Measurements from ENCODE around the gene CALCOCO2.

DNA sequence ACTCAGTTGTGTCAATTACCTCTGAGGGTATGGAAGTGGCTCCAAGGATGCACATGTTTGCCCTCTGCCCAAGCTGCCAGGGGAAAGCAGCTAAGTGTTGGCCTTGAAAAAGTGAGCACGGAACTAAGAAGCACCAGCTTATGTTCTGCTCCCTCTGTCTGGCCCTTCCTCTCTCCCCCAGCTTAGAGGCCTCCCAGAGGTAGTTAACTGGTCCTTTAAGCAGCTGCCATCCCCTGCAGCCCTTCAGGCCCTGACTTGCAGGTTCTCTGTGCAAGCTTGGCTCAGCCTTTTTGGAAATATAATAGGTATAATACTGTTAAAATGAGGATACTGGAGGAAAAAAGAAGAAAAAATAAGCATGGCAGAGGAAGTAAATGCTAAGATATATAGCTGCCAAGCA lies 70.4 kb downstream of the CALCOCO2 start:
- TF ChIP-seq, protein P1, sequence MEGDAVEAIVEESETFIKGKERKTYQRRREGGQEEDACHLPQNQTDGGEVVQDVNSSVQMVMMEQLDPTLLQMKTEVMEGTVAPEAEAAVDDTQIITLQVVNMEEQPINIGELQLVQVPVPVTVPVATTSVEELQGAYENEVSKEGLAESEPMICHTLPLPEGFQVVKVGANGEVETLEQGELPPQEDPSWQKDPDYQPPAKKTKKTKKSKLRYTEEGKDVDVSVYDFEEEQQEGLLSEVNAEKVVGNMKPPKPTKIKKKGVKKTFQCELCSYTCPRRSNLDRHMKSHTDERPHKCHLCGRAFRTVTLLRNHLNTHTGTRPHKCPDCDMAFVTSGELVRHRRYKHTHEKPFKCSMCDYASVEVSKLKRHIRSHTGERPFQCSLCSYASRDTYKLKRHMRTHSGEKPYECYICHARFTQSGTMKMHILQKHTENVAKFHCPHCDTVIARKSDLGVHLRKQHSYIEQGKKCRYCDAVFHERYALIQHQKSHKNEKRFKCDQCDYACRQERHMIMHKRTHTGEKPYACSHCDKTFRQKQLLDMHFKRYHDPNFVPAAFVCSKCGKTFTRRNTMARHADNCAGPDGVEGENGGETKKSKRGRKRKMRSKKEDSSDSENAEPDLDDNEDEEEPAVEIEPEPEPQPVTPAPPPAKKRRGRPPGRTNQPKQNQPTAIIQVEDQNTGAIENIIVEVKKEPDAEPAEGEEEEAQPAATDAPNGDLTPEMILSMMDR (IDR thresholded peaks at IDR 0.05; ENCODE audit: poor library complexity, severe bottlenecking), result no peak
- TF ChIP-seq RAD21 (conservative IDR thresholded peaks at IDR 0.05), result no peak
- no peak for TF ChIP-seq EP300 (conservative IDR thresholded peaks at IDR 0.05; ENCODE audit: poor library complexity, severe bottlenecking)
- no peak for TF ChIP-seq TAF1 (IDR thresholded peaks at IDR 0.05; ENCODE audit: low read depth)
- no peak for TF ChIP-seq EZH2 (IDR thresholded peaks at IDR 0.05; ENCODE audit: borderline replicate concordance, insufficient read depth, low read length, poor library complexity, severe bottlenecking)
- TF ChIP-seq POLR2AphosphoS5 (IDR thresholded peaks at IDR 0.05), result no peak
- TF ChIP-seq SMC3 (conservative IDR thresholded peaks at IDR 0.05; ENCODE audit: poor library complexity), result no peak

Data from neural cell (in vitro differentiated cells).